GM21360 (cell line): Measurements from ENCODE around the gene EFNA3.
A peak's percentile ranks its signal among the peaks of the same experiment; 100 is the strongest.

ENCODE experiments used
- ATAC-seq: cut with Tn5 transposase; IDR thresholded peaks from one replicate; pipeline ENCODE4 v1.9.1; 2021; ENCODE audit warnings: mild to moderate bottlenecking, moderate library complexity; ENCODE audit not compliant: unreplicated experiment

The EFNA3 gene

DNA sequence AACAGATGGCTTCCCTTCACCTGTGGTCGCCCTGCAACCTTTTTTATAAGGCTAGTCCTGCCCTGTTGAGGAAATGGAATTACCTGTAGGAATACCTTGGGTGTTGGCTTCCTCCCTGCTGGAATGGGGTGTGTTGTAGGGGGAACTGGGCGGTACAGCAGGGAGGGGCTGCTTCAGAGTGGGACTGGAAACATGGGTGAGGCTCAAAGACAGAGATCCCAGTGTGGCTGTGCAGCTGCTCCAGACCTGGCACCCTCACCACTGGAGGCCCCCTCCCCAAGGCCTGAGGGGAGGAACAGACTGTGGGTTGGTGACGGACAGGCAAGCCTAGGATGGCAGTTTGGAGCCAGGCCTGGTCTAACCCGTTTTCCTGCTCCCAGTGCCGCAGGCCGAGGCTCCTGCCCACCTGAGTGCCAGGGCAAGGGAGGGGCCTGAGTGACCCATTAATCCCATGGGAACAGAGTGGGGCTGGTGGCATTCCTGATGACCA is 4.5 kb downstream of the EFNA3 start:
- ATAC-seq, result no peak

DNA sequence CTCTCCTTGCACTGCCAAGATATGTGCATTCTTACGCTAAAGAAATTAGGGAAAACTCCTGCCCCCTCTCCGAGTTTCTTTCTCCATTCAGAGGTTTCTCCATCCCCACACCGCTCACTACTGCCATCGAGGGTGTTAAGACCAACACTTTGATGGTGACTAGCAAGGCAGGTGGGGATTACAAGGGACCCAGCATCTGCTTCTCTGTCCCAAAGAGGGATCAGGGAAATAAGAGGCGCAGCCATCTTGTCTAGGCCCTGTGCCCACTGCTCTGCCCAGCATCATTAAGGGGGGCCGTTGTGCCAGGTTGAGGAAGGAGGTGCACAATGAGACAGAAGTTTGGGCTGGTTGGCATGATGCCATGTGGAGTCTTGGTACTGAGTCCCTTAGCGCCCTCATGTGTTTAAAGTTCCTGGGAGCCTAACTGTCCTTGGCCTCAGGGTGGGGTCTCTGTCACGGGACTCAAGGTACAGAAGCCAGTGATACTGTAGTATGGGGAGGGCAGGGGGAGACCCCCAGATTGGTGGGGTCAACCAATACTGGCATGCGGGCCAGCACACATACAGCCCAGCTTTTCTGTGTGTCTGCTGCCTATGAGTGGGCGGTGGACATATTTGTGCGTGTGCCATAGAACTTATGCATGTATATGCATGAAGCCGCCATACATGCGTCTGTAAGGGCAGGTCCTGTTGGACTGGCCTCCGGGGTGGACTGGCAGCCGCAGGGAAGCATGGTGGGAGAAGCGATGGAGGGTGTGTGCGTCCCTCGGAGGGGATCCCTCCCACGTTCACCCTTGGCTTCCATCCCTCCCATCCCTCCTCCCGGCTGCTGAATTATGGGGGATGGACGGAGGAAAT is 5.5 kb downstream of the EFNA3 start:
- ATAC-seq, result no peak

DNA sequence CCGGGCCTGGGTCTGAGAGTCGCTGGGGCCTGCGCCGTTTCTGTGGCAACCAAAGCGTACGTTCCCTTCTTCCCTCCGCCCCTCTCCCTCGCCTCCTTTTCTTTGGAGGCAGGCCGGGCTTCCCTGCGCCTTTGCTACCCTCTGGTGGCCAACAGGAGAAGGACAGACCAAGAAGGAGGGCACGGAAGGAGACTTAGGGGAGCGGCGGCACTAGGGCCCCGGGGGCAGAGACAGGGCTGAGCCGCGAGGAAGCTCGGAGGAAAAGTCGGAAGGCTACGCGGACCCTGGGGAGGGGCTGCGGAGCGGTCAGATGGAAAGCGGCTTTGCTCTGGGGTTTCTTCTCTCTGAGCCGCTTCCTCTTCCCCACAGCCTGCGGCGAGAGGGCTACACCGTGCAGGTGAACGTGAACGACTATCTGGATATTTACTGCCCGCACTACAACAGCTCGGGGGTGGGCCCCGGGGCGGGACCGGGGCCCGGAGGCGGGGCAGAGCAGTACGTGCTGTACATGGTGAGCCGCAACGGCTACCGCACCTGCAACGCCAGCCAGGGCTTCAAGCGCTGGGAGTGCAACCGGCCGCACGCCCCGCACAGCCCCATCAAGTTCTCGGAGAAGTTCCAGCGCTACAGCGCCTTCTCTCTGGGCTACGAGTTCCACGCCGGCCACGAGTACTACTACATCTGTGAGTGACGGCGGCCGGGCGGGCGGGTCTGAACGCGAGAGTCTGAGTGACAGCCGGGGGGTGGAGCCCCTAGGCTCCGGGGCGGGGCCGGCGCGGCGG is 6.3 kb downstream of the EFNA3 start:
- ATAC-seq, result peak; percentile 63

- no peak for ATAC-seq
Observed at GRCh38 chr1:155085504-155086127, 7.0 kb downstream of the EFNA3 start.

DNA sequence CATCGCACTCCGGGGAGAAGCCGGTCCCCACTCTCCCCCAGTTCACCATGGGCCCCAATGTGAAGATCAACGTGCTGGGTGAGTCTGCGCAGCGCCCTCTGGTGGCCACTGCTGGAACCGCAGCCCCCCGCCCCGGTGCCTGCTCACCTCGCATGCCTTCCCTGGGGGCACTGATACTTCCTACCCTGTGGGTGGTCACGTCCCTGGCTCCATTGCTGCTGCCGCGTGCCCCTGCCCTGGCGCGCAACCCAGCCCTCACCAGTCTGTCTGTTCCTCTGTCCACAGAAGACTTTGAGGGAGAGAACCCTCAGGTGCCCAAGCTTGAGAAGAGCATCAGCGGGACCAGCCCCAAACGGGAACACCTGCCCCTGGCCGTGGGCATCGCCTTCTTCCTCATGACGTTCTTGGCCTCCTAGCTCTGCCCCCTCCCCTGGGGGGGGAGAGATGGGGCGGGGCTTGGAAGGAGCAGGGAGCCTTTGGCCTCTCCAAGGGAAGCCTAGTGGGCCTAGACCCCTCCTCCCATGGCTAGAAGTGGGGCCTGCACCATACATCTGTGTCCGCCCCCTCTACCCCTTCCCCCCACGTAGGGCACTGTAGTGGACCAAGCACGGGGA is 7.6 kb downstream of the EFNA3 start:
- ATAC-seq, result no peak

- ATAC-seq, result no peak
Observed at GRCh38 chr1:155086856-155087535, 8.4 kb downstream of the EFNA3 start.

- ATAC-seq, result no peak
Observed at GRCh38 chr1:155091071-155092051, 12.7 kb downstream of the EFNA3 start.

DNA sequence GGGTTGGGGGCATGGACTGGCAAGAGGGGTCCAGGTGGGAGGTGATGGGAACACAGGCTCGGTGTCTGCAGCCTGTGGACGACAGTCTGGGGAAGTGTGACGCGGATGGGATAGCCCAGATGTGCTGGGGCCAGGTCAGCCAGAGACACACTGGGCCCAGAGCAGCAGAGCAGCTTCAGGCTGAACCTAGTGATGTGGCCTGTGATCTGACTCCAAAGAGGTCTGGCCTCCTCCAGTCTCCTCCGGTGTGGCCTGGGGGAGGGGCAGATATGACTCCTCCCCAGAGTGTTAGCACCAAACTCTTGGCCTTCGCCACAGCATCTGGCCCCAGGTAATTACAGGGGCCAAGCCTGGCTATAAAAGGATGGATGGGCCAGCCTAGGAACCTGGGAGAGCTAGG is 13.5 kb downstream of the EFNA3 start:
- no peak for ATAC-seq

- no peak for ATAC-seq
Observed at GRCh38 chr1:155092641-155093040, 14.0 kb downstream of the EFNA3 start.

GRCh38 chr1:155093911-155094621 is 15.4 kb downstream of the EFNA3 start:
- no peak for ATAC-seq

DNA sequence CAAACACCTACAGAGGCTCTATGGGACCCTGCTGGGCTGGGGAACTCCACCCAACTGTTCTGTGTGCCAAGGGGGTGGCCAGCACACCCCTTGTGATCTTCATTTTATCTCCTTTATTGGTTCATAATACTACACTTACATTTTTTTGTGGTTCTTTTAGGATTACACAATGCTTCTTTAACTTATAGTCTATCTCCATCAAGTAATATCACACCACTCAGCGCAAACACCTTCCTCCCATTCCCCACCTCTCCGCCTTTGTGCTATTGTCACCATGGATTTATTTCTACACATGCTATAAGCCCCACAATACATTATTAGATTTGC is 15.9 kb downstream of the EFNA3 start:
- ATAC-seq, result no peak

- no peak for ATAC-seq
Observed at GRCh38 chr1:155099331-155099730, 20.7 kb downstream of the EFNA3 start.

- ATAC-seq, result no peak
Observed at GRCh38 chr1:155103325-155103724, 24.7 kb downstream of the EFNA3 start.

DNA sequence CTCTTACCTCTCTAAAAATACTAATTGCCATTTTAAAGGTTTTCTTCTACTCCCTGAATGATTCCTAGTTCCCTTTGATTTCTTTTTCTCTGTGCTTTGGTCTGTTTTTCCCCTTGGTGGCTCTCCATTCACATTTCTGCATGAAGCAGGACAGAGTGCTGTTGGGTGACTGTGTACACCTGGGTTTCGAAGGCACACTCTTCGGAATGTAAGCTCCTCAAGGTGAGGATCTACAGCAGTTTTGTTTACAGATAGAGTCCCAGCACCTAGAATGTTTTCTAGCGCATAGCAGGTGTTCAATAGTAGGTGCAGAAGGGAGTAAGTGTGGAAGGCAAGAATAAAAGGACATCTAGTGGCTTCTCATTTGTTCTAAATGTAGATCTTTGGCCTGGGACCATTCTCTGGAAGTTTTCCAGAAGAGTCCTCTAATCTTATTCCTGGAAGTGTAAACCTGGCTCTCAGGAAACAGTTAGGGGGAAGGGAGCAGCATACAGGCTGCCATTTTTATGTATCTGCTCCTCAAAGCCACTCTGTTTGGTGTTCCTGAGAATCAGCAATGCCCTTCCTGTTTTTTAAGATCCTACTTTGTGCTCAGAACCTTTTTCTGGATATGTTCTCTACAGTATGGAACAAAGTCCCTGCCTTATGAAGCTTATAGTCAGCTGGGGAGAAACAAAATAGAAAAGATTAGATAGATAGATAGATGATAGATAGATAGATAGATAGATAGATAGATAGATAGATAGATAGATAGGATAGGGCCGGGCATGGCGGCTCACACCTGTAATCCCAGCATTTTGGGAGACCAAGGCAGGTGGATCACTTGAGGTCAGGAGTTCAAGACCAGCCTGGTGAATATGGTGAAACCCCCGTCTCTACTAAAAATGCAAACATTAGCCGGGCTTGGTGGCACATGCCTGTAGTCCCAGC is 26.2 kb downstream of the EFNA3 start:
- no peak for ATAC-seq

DNA sequence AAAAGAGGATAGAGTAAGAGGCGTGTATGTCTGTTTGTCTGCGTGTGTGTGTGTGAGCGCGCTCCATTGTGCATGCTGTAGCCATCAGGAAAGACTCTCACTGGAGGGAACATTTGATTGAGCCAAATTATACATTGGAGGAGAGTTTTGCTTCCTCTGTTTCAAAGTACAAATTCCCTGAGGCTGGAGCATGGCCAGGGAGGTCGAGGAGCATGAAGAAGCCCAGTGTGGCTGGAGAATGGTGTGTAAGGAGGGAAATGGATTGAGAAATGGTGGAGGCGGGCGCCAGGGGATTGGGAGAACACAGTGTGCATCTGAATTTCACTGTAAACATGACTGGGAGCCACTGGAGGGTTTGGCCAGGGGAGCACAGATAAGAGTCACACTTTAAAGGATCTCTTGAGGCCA is 27.0 kb downstream of the EFNA3 start:
- ATAC-seq, result no peak

DNA sequence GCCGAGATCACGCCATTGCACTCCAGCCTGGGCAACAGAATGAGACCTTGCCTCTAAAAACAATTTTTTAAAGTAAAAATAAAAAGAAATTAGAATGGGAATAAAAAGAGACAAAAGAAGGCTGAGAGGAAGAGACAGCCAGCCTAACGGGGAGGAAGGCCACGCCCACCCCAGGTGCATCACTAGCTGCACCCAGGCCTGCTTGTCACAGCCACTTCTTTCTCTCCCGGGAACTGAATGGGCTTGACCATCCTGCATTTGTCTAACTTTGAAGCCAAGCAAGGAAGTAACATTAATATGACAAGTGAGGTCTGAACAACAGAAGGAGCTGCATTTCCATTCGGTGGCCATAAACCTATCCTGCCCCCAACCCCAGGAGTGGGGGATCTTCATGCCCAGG is 28.2 kb downstream of the EFNA3 start:
- no peak for ATAC-seq

GRCh38 chr1:155107309-155108264 is 28.9 kb downstream of the EFNA3 start:
- ATAC-seq, result no peak
